NT2/D1 (cell line): Measurements from ENCODE around the gene MTM1.

Experiments used
- SUZ12 ChIP-seq: IDR thresholded peaks from 2 replicates; pipeline ENCODE4 v1.6.1; 2011; ENCODE audit not compliant: insufficient read length, insufficient read depth; ENCODE audit errors: extremely low read depth
- ZNF274 ChIP-seq: IDR thresholded peaks from 2 replicates; pipeline ENCODE4 v1.6.1; 2011; ENCODE audit warnings: mild to moderate bottlenecking, low read depth, low read length

DNA sequence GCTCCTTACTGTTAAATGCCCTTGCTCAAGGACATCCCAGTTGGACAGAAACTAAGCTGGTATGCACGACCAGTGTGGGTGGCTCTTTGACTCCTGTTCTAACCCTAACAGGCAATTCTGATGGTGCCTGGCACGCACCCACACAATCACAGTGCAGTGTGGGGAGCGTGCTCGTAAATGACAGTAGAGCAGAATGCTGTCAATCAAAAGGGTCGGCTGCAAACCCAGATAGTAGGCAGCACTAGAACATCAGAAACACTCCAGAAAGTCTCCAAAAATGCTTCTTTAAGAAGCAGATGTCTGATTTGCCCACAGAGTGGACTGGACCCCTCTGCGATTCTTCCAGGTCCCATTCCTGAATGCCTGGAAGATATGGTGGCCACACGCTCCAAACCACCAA lies 37.6 kb upstream of the MTM1 start:
- TF ChIP-seq ZNF274 (no peak), SUZ12 (no peak)
